Endothelial cell of umbilical vein (primary cell): ENCODE measurements around the gene TBC1D30. TPM values are rescaled to one million over a fixed set of nuclear protein-coding genes. Genes with fewer than 3 reads are reported as not detected.

Experiments used
- BruUV-seq: library from RNA; stranded (reverse); fragments of 400-500 nt; replicated peaks from 2 replicates; lab custom pipeline; 2021; lab: Mats Ljungman, UMichigan
- CTCF ChIA-PET: fragments of 300-600, 350-600 bp; sonication (Branson Sonifier 250); formaldehyde crosslinking; loops from one replicate; lab custom pipeline; 2021; ENCODE audit warnings: antibody characterized with exemption, inconsistent platforms; lab: Charles Lee
- POLR2A ChIA-PET: fragments of 300-600, 350-600 bp; sonication (Branson Sonifier 250); formaldehyde crosslinking; loops from one replicate; lab custom pipeline; 2021; ENCODE audit warnings: antibody characterized with exemption, inconsistent platforms; lab: Charles Lee
- DNase-seq: peaks from one replicate; pipeline ENCODE4 v3.0.0-alpha.2; 2011; ENCODE audit warnings: low read depth, low spot score
- FAIRE-seq: peaks from 2 replicates; lab custom pipeline; 2011; peaks lifted over from hg19 to GRCh38; lab: Jason Lieb, UNC
- H2AFZ ChIP-seq: 2 replicates; pipeline ENCODE4 v1.6.0; 2012; ENCODE audit warnings: low read depth, low read length, control low read depth, inconsistent platforms
- H3K27ac ChIP-seq: 2 replicates; pipeline ENCODE4 v1.5.1; 2011; ENCODE audit warnings: low read depth, mild to moderate bottlenecking, control low read depth, low read length, moderate library complexity; ENCODE audit not compliant: insufficient read depth
- H3K27me3 ChIP-seq, 2 experiments: 2 replicates each; pipeline versions ENCODE4 v1.6.0 to v1.6.1; 2011; ENCODE audit warnings: low read length in 2 of 2, mixed read lengths in 1 of 2; ENCODE audit not compliant: control insufficient read depth in 2 of 2, insufficient read depth in 2 of 2
- H3K36me3 ChIP-seq, 2 experiments: 2 replicates in 1 of 2; 3 replicates in 1 of 2; pipeline ENCODE4 v1.5.1; 2011; ENCODE audit warnings: low read length in 2 of 2, mild to moderate bottlenecking in 1 of 2, moderate library complexity in 1 of 2; ENCODE audit not compliant: control insufficient read depth in 2 of 2, insufficient read depth in 2 of 2; ENCODE audit errors: extremely low read depth in 1 of 2
- H3K4me1 ChIP-seq: 3 replicates; pipeline ENCODE4 v1.5.1; 2011; ENCODE audit warnings: mild to moderate bottlenecking, low read length; ENCODE audit not compliant: control insufficient read depth, insufficient read depth; ENCODE audit errors: extremely low read depth
- H3K4me2 ChIP-seq: 2 replicates; pipeline ENCODE4 v1.6.1; 2011; ENCODE audit warnings: low read length, control low read depth, mixed read lengths; ENCODE audit not compliant: insufficient read depth
- H3K4me3 ChIP-seq, 3 experiments: fragments of 200-600 bp in 1 of 3; sonication (generic), shearing (Covaris generic) in 1 of 3; replicated peaks in 1 of 3; 2 replicates each; pipeline ENCODE4 v1.5.1; 2011 to 2016; ENCODE audit warnings: control low read depth in 3 of 3, low read length in 3 of 3, mild to moderate bottlenecking in 2 of 3, inconsistent platforms in 1 of 3, low read depth in 1 of 3, moderate library complexity in 1 of 3; ENCODE audit not compliant: insufficient read depth in 1 of 3
- H3K79me2 ChIP-seq: 2 replicates; pipeline ENCODE4 v1.6.0; 2012; ENCODE audit warnings: low read length, inconsistent platforms; ENCODE audit not compliant: control insufficient read depth, insufficient read depth
- H3K9ac ChIP-seq: replicated peaks from 2 replicates; pipeline ENCODE3; 2011; ENCODE audit warnings: low read length, control low read depth; ENCODE audit not compliant: insufficient read depth; ENCODE audit errors: extremely low read depth
- H3K9me1 ChIP-seq: replicated peaks from 3 replicates; pipeline ENCODE4 v1.6.0; 2011; ENCODE audit warnings: mild to moderate bottlenecking, low read length; ENCODE audit not compliant: control insufficient read depth, insufficient read depth; ENCODE audit errors: extremely low read depth
- H3K9me3 ChIP-seq: replicated peaks from 2 replicates; pipeline ENCODE4 v1.5.1; 2012; ENCODE audit warnings: low read length, inconsistent platforms; ENCODE audit not compliant: control insufficient read depth, insufficient read depth
- H4K20me1 ChIP-seq: replicated peaks from 2 replicates; pipeline ENCODE3; 2011; ENCODE audit warnings: mild to moderate bottlenecking, low read length; ENCODE audit not compliant: control insufficient read depth, insufficient read depth; ENCODE audit errors: extremely low read depth
- EZH2 ChIP-seq: IDR thresholded peaks from 2 replicates; pipeline ENCODE4 v1.6.1; 2012; ENCODE audit warnings: borderline replicate concordance, low read depth, mild to moderate bottlenecking, moderate library complexity, low read length, inconsistent platforms; ENCODE audit not compliant: severe bottlenecking
- FOS ChIP-seq: IDR thresholded peaks from 2 replicates; pipeline ENCODE4 v1.6.1; 2011; ENCODE audit warnings: mild to moderate bottlenecking, low read length, moderate library complexity, borderline replicate concordance; ENCODE audit not compliant: insufficient read depth
- GATA2 ChIP-seq: IDR thresholded peaks from 2 replicates; pipeline ENCODE4 v1.7.0; 2011; ENCODE audit warnings: low read depth, mild to moderate bottlenecking, moderate library complexity, mixed read lengths, low read length; ENCODE audit not compliant: insufficient read length, insufficient read depth
- JUN ChIP-seq: IDR thresholded peaks from 2 replicates; pipeline ENCODE4 v1.6.1; 2011; ENCODE audit warnings: borderline replicate concordance, low read depth; ENCODE audit not compliant: insufficient read length, insufficient read depth
- MYC ChIP-seq: IDR thresholded peaks from one replicate; pipeline ENCODE4 v1.6.1; 2011; ENCODE audit warnings: mild to moderate bottlenecking, low read depth, low read length
- POLR2A ChIP-seq: IDR thresholded peaks from 2 replicates; pipeline ENCODE4 v1.6.1; 2012; ENCODE audit warnings: low read depth, mild to moderate bottlenecking, control low read depth, low read length
- POLR2AphosphoS5 ChIP-seq: IDR thresholded peaks from 2 replicates; pipeline ENCODE4 v1.6.1; 2012; ENCODE audit warnings: low read depth, mild to moderate bottlenecking, control low read depth, low read length, moderate library complexity; ENCODE audit not compliant: insufficient read depth
- dilution Hi-C: fragments of 300-500 bp; cut with MboI; formaldehyde crosslinking; loops from one replicate; pipeline ENCODE4 v1.15.0; 2019; ENCODE audit warnings: low sequenced_read_pairs; ENCODE audit not compliant: extremely low pct_ligation_motif_present
- intact Hi-C: fragments of 100-400 bp; cut with micrococcal nuclease; formaldehyde crosslinking; loops from one replicate; pipeline ENCODE4 v1.10.0; 2022
- polyA plus RNA-seq, 4 experiments: library from polyadenylated mRNA; depleted of rRNA in 3 of 4; stranded (reverse) in 3 of 4; unstranded in 1 of 4; fragments of >200 nt; gene quantifications; 2 replicates each; pipeline versions ENCODE4 v1.2.1 to v1.2.3, GENCODE V29; 2011 to 2012; ENCODE audit warnings: missing spikeins in 1 of 4
- total RNA-seq: library from RNA; stranded (reverse); gene quantifications from 2 replicates; pipeline ENCODE4 v1.2.3, GENCODE V29; 2021
- TF ChIP-seq, protein P1 (sequence below): IDR thresholded peaks from 2 replicates; pipeline ENCODE4 v1.6.1; 2011; ENCODE audit not compliant: insufficient read depth, insufficient read length
- TF ChIP-seq, protein P2 (sequence below), 2 donors: IDR thresholded peaks; 1 replicate in 1 of 2; 2 replicates in 1 of 2; pipeline ENCODE4 v1.5.1; 2011; ENCODE audit warnings: low read length in 2 of 2, mild to moderate bottlenecking in 2 of 2, moderate library complexity in 2 of 2, control low read depth in 1 of 2, inconsistent platforms in 1 of 2, low read depth in 1 of 2; ENCODE audit not compliant: insufficient read depth in 1 of 2; ENCODE audit errors: extremely low read depth in 1 of 2

Gene TBC1D30
- total and polyA plus RNA-seq, 2 donors (not counting 3 experiments of a cell fraction or from before 2014, with no cell fraction given), result 4.4 to 7.6 TPM

DNA sequence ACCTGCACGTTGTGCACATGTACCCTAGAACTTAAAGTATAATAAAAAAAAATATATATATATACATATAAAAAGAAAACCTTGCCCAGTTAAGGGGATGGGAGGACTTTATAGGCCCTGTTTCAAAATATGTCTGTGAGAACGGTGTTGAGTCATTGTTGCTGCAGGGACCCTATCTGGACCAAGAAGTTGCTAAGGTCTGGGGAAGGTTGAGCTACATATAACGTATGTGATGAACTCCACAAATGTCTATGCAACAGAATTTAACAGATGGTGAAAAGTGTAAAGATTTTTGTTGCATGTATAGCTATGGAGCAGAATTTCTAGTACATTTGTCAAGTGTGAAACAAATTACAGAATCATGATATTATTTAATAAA lies 59.7 kb downstream of the TBC1D30 start:
- CTCF ChIA-PET, result interaction anchor here (1.3 to 2.5 kb wide), 2 partner anchors 11 to 82 kb away, joined by 6 to 15 read pairs; no protein-coding TSS in a partner anchor
- peaks cover 6% of the 10 kb centered on the region for H3K4me1 ChIP-seq
- POLR2A ChIA-PET, result no interaction called here
- no peaks in the 10 kb centered on the region for H3K9me3 ChIP-seq
- FAIRE-seq (no peak), DNase-seq (no peak)
- no peak overlapping the region for H3K9ac ChIP-seq
- no peaks in the 10 kb centered on the region for H3K27me3 ChIP-seq
- no peak overlapping the region for H2AFZ ChIP-seq
- H3K36me3 ChIP-seq, result no peaks in the 10 kb centered on the region
- dilution Hi-C loops, result no loop called here
- no peaks in the 10 kb centered on the region for H3K9me1 ChIP-seq
- H3K4me3 ChIP-seq, result no peak overlapping the region
- BruUV-seq, result no TSS peak
- H3K4me2 ChIP-seq, result no peak overlapping the region
- H3K79me2 ChIP-seq, result no peaks in the 10 kb centered on the region
- H4K20me1 ChIP-seq, result no peaks in the 10 kb centered on the region
- intact Hi-C loops, result no loop called here
- TF ChIP-seq MYC (no peak), POLR2AphosphoS5 (no peak), POLR2A (no peak), GATA2 (no peak), EZH2 (no peak), JUN (no peak), FOS (no peak)
- TF ChIP-seq, protein P1, sequence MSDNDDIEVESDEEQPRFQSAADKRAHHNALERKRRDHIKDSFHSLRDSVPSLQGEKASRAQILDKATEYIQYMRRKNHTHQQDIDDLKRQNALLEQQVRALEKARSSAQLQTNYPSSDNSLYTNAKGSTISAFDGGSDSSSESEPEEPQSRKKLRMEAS, result no peak
- TF ChIP-seq, protein P2, sequence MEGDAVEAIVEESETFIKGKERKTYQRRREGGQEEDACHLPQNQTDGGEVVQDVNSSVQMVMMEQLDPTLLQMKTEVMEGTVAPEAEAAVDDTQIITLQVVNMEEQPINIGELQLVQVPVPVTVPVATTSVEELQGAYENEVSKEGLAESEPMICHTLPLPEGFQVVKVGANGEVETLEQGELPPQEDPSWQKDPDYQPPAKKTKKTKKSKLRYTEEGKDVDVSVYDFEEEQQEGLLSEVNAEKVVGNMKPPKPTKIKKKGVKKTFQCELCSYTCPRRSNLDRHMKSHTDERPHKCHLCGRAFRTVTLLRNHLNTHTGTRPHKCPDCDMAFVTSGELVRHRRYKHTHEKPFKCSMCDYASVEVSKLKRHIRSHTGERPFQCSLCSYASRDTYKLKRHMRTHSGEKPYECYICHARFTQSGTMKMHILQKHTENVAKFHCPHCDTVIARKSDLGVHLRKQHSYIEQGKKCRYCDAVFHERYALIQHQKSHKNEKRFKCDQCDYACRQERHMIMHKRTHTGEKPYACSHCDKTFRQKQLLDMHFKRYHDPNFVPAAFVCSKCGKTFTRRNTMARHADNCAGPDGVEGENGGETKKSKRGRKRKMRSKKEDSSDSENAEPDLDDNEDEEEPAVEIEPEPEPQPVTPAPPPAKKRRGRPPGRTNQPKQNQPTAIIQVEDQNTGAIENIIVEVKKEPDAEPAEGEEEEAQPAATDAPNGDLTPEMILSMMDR (IDR thresholded peaks at IDR 0.05; ENCODE audit: extremely low read depth in 1 of 2, insufficient read depth in 1 of 2, low read depth in 1 of 2, low read length in 2 of 2), result no peak
- H3K27ac ChIP-seq, result no peak overlapping the region
